Coronary artery (tissue), 2 donors: ENCODE results near the gene REG4.

Experiments
- DNase-seq: peaks from one replicate; pipeline ENCODE4 v3.0.0-alpha.2; 2017; ENCODE audit warnings: low spot score
- H3K27ac ChIP-seq, 2 donors: fragments of 200-600 bp; sonication (generic); one replicate each; pipeline ENCODE4 v1.5.1; 2016 to 2019
- H3K4me3 ChIP-seq: fragments of 200-600 bp; sonication (generic); 2 replicates; pipeline ENCODE4 v1.5.1; 2016; ENCODE audit warnings: mild to moderate bottlenecking, moderate library complexity
- TF ChIP-seq, protein P1 (sequence below): fragments of 200-600 bp; sonication (generic); IDR thresholded peaks from one replicate; pipeline ENCODE4 v1.5.1; 2019; ENCODE audit warnings: antibody characterized with exemption

Gene REG4

DNA sequence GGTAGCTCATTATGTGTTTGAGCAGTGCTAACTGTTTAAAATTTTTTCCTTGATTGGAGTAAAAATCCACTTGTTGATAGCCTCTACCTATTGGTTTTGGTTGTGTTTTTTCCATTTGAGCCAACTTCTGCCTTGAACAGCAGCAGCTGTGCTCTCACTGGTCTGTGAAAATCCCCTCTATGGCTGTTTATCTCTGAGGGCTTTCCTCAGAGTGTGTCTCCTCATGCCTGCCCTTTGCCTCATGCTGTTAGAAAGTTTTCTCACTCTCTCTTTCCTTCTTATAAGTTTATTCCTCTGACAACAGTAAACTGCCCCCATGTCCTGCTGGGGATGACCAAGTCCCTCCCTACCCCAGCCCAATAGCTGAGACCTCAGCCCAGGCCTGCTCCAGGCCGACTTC is 14.1 kb downstream of the REG4 start:
- TF ChIP-seq, protein P1, sequence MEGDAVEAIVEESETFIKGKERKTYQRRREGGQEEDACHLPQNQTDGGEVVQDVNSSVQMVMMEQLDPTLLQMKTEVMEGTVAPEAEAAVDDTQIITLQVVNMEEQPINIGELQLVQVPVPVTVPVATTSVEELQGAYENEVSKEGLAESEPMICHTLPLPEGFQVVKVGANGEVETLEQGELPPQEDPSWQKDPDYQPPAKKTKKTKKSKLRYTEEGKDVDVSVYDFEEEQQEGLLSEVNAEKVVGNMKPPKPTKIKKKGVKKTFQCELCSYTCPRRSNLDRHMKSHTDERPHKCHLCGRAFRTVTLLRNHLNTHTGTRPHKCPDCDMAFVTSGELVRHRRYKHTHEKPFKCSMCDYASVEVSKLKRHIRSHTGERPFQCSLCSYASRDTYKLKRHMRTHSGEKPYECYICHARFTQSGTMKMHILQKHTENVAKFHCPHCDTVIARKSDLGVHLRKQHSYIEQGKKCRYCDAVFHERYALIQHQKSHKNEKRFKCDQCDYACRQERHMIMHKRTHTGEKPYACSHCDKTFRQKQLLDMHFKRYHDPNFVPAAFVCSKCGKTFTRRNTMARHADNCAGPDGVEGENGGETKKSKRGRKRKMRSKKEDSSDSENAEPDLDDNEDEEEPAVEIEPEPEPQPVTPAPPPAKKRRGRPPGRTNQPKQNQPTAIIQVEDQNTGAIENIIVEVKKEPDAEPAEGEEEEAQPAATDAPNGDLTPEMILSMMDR, result no peak
- Histone ChIP-seq H3K4me3 (no peak overlapping the region), H3K27ac (no peak overlapping the region)
- DNase-seq, result no peak

DNA sequence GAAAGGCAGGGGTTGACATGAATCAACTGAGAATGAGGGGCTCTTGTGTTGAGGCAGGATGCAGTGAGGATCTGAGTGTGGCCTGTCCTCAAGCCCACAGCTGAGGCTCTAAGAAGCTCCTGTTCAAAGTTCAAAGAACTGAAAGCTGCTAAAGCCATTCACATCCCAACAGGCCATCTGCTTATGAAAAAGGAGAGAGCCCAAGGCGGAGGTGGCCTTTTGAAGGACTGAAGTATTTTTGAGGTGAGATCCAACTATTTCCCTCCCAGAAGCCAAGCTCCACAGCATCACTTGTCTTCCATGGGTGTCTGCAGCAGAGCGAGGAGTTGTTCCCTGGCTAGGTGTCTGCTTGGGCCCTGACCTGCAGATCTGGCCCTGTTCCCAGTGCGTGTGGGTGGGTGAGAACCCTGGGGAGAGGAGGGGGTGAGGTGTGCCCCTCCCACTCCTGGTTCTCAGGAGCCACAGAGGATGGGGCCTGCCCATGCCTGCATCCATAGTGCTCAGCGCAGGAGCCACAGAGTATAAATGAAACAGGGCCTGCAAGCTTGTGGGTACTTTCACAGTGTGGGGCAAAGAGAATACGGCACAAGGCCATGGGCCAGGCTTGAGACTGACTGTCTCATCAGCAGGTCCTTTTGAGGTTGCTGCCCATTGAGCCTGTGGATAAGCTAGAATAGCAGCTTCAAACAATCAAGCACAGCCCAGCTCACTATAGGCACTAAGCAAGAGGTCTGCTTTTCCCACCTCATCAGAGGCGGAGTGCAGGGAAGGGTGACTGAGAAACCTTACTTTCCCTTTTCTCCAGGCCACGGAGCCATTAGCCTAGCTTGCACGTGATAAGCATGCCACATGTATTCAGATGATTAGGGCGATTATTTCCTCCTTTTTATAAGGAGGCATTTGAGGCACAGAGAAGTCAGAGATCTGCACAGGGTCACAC is 15.7 kb downstream of the REG4 start:
- Histone ChIP-seq H3K4me3 (no peak overlapping the region), H3K27ac (no peak overlapping the region)
- TF ChIP-seq, protein P1, result no peak
- no peak for DNase-seq

GRCh38 chr1:119794876-119795240 is 16.4 kb downstream of the REG4 start:
- Histone ChIP-seq H3K27ac (no peak overlapping the region), H3K4me3 (no peak overlapping the region)
- TF ChIP-seq, protein P1, result no peak
- DNase-seq, result no peak

- Histone ChIP-seq H3K4me3 (no peak overlapping the region), H3K27ac (no peak overlapping the region)
- DNase-seq, result no peak
- TF ChIP-seq, protein P1, result no peak
Measured at GRCh38 chr1:119794230-119794875, 16.9 kb downstream of the REG4 start.

DNA sequence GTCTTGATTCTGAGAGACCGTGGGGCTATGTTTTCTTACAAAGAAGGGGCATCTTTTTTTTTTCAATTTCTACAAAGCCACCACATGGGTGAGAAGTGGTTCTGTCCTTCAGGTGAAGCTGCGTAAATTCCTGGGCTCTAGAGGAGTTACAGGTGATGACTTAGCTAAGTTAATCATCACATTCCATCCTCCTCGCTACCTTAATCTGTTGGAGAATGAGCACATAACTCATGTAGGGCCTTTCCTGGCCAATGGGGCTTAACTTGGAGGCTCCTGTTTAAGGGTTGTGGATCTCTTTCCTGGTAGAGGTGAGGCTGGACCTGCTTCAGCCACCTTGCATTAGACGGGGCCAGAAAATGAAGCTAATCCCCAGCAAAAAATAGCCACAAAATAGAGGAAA is 19.9 kb downstream of the REG4 start:
- DNase-seq, result no peak
- TF ChIP-seq, protein P1, result no peak
- H3K4me3 ChIP-seq, result no peak overlapping the region
- no peak overlapping the region for H3K27ac ChIP-seq

GRCh38 chr1:119790451-119791198 is 20.6 kb downstream of the REG4 start:
- Histone ChIP-seq H3K27ac (no peak overlapping the region), H3K4me3 (no peak overlapping the region)
- TF ChIP-seq, protein P1, result no peak
- no peak for DNase-seq
